Peyer's patch (tissue), 4 donors: ENCODE measurements around the gene PGK2.

Experiments
- POLR2A ChIP-seq, 2 donors: fragments of 450-650 bp; IDR thresholded peaks; one replicate each; pipeline ENCODE4 v1.5.1; 2017; ENCODE audit warnings: antibody characterized with exemption in 2 of 2, mild to moderate bottlenecking in 2 of 2, moderate library complexity in 2 of 2
- TF ChIP-seq, protein P1 (sequence below), 6 experiments: fragments of 450-650 bp in 4 of 6; fragments of 200-600 bp in 2 of 6; sonication (generic) in 1 of 6; IDR thresholded peaks; one replicate each; pipeline ENCODE4 v1.5.1; 2017 to 2019; ENCODE audit warnings: antibody characterized with exemption in 6 of 6, mild to moderate bottlenecking in 3 of 6, moderate library complexity in 1 of 6

DNA sequence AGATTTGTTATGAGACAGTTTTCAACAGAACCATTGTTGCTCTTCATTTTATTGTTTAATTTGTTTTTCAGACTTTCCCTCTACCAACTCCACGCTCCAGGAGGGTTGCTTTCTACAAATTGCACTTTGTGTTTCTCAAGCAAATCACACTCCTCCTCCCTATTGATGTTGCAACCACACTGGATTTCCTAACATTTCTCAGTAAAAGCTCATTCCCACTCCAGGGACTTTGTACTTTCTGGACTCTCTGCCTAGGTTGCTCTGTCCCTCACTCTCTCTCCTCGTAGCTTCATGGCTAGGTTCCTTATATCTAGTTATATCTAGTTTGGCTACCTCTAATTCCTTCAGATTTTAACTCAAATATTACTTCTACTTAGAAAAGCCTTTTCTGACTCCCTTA lies 20.3 kb downstream of the PGK2 start:
- no peak for TF ChIP-seq POLR2A (IDR thresholded peaks at IDR 0.05)
- TF ChIP-seq, protein P1, sequence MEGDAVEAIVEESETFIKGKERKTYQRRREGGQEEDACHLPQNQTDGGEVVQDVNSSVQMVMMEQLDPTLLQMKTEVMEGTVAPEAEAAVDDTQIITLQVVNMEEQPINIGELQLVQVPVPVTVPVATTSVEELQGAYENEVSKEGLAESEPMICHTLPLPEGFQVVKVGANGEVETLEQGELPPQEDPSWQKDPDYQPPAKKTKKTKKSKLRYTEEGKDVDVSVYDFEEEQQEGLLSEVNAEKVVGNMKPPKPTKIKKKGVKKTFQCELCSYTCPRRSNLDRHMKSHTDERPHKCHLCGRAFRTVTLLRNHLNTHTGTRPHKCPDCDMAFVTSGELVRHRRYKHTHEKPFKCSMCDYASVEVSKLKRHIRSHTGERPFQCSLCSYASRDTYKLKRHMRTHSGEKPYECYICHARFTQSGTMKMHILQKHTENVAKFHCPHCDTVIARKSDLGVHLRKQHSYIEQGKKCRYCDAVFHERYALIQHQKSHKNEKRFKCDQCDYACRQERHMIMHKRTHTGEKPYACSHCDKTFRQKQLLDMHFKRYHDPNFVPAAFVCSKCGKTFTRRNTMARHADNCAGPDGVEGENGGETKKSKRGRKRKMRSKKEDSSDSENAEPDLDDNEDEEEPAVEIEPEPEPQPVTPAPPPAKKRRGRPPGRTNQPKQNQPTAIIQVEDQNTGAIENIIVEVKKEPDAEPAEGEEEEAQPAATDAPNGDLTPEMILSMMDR (IDR thresholded peaks at IDR 0.05): no peak
